Measurements from ENCODE around the gene ATG9B.

ATG9B gene

DNA sequence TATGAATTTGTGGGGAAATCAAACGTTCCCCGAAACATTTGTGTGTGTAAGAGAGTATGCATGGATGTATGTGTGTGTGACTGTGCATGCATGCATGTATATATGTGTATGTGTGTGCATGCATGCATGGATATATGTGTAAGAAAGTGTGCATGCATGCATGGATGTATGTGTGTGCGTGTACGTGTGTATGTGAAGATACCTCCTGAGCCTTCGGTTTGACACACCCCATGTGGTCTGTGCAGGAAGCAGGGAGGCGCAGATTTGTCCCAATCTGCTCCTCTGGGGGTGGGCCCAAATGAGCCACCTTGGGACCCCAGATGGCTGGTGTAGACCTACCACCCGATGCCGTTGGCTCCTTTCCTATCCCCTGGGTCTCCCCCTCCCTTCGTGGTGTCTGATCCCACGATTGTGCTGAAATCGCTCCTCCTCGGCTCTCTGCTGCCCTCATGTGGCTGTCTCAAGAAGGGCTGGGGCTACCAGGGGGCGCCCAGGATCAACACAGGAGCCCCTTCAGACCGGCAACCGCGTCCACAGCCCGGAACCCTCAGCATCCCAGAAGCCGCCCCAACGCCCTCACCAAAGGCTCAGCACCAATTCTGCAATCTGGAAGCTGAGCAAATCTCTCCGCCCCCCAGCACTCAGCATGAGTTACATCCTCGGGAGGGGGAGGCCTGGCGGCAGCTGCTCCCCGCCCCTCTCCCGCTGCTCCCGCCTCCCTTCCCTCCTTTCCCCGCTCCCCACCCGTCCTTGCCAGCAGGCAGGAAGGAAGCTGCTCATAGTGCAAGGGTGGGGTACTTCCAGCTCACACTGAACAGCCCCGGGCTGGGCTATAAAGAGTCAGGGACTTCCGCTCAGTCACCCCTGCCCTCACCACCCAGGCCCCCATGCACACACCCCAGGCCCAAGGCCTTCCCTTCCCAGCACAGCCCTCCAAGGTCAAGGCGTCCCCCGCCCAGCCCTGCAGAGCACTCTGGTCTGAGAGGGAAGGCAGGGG, 35.8 kb downstream of the ATG9B start:
- DNase-seq (ENCODE audit: extremely low read depth in 1 of 2, low read depth in 1 of 2): peak; percentile 45 to 49

DNA sequence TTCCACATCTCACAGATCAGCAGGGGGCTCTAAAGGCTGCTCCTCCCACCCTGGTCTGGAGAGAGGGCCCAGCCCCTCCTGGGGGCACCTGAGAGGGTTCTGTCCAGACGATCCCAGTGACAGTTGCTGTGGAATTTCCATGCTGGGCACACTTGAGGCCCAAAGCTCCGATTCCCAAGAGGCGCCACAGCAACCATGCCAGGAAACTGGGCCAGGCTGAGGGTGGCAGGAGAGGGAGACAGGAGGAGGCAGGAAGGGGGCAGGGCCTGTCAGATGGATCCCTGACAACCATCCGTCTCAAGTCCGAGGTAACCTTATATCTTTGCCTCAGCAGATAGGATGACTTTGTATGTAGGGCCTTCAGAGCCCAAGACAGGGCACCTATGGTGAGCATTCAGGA, 37.7 kb downstream of the ATG9B start:
- no peak for DNase-seq (ENCODE audit: extremely low read depth in 1 of 2, low read depth in 1 of 2)

DNA sequence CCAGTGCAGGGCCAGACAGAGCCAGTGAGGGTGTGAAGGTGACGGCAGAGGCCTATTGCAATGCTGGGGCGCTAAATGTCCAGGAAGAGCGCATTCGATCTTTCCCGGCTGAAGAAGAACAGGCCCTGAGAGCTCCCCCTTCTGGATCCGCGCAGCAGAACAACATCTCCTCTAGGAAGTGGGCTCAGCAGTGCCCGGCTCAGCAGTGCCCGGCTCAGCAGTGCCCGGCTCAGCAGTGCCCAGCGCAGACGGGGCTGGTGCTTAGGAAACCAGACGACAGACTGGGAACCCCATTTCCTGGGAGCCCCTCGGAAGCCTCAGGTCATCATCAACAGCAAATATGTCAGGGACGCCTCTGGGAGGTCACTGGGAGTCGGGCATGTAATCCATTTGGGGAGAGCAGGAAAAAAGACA, 38.2 kb downstream of the ATG9B start:
- DNase-seq (ENCODE audit: extremely low read depth in 1 of 2, low read depth in 1 of 2): peak in 1 of 2 donors; percentile 37

DNA sequence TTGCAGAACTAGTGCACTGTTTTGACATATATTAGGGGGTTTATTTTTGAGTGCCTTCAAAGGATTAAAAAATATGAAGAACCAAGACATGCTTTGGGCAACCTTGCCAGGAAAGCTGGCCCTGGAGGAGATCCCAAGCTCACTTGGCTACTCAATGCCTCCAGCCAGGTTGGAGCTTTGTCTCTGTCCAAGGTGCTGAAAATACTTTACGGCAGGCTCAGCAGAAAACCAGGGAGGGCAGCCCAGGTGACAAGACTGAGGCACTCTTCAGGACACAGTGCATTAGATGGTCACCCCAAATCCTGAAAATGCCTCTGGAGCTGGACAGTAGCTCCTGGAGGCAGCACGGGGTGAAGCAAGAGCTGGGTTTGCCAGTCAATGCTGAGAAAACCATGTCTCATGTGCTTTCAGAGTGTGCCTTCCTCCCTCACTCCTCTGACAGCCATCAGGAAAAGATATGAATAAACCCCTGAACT, 40.4 kb downstream of the ATG9B start:
- DNase-seq (ENCODE audit: extremely low read depth in 1 of 2, low read depth in 1 of 2): no peak

DNA sequence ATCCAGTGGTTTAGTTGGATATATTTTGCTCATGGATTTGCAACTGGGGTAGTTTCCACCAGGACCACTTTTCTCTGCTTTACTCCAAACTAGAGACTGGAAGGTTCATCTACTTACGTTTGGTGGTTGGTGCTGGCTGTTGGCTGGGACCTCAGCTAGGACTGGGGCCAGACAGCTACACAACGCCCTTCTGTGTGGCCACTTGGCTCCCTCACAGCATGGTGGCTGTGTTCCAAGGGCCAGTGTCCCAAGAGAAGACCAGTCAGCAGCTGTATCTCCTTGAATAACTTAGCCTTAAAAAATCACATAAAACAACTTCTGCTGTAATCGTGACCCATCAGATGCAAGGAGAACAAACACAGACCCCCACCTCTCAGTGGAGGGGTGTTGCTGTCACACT, 41.9 kb downstream of the ATG9B start:
- DNase-seq (ENCODE audit: extremely low read depth in 1 of 2, low read depth in 1 of 2): no peak

DNA sequence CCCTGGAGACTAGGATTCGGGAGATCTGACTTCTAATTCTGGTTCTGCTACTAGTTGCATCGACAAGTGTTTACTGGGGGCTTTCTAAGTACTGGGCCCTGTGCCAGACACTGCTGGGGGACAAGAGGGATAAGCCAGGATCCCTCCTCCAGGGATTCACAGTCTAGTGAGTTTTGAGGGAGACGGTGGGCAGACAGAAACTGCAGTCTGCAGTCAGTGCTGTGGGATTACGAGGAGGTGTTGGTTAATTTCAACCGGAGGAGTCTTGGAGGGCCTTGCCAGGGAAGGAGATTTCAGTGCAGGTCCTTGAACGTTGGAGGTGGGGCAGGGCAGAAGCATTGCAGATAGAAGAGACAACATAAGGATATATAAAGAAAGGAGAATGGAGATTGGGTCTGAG, 42.6 kb downstream of the ATG9B start:
- no peak for DNase-seq (ENCODE audit: extremely low read depth in 1 of 2, low read depth in 1 of 2)

DNA sequence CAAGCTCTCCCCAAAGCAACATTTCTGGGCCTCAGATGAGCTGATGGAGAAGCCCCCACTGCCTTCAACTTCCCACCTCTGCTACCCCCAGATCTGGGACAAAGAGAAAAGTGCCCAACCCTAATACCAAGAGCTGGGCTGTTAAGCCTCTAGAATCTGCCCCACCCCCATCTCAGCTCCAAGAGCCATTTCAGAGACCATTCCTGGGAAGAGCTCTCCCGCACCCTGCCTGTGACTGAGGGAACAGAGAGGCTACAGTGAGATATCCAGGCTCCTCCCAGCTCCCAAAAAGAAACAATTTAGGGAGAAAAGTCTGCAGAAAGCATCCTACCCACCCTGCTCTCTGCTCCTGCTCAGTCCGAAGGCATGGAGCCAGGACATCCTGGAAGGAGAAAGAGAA, 43.6 kb downstream of the ATG9B start:
- no peak for DNase-seq (ENCODE audit: extremely low read depth in 1 of 2, low read depth in 1 of 2)

DNA sequence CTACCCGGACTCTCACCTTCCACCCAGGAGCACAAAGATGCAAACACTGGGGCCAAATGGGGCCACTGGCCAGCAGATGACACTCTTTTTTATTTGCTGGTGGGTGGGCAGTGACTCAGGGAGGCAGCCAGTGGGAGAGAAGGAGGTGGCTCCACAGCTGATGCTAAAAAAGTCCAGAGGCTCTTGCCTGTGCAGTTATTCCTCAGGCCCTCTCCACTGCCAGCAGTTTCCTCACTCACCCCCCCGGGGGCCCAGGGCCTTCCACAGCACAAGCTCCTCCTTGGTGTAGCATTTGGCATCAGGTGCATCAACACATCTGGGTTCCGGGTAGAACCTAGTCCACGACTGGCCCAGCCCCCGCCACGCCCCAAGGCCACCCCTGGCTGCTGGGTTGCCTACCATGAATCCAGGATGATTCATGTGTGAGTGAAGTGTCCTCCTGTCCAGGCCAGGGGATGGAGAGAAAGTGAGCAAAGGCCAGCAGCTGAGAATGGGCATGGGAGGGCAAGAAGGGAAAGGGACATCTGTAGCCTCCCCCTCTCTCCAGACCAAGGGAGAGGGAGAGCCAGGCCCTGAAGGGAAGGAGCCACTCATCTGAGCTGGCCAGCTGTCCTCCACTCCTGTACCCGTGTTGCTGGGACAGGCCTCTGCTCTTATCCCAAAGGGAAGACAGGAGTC, 44.4 kb downstream of the ATG9B start:
- DNase-seq (ENCODE audit: extremely low read depth in 1 of 2, low read depth in 1 of 2): no peak

DNA sequence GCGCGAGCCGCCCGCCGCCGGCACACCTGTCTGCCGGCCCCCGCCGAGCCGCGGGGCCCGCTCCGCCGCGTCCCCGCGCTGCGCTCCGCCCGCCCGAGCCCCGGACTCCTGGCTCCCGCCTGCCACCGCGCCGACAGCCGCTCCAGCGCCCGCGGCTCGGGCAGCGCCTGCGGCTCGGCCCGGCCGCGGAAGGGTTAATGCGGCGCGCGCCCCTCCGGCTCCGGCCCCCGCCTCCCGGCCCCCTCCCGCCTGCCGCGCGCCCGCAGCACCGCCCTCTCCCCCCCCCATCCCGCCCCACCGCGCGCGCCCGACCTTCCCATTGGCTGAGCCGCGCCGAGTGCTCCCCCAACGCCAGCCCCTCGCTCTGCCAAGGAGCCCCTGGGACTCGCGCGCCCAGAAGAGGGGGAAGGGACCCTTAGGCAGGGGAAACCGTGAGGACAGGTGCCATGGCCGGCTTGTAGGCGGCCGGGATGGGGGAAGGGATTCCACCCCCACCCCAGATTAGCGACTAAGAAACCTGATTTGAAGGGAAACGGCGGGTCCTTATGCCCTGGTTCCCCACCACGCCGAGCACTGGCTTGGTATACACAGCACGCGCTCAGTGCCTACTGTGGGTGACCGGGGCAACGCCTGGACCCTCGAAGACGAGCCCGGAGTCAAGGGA, 46.0 kb downstream of the ATG9B start, which contains the start of gene KCNH2:
TSS of gene KCNH2 (minus strand) at position 196 of the 664 bp plus-strand sequence. CDS start 408 bp downstream, outside the sequence.
- DNase-seq (ENCODE audit: extremely low read depth in 1 of 2, low read depth in 1 of 2): no peak

DNA sequence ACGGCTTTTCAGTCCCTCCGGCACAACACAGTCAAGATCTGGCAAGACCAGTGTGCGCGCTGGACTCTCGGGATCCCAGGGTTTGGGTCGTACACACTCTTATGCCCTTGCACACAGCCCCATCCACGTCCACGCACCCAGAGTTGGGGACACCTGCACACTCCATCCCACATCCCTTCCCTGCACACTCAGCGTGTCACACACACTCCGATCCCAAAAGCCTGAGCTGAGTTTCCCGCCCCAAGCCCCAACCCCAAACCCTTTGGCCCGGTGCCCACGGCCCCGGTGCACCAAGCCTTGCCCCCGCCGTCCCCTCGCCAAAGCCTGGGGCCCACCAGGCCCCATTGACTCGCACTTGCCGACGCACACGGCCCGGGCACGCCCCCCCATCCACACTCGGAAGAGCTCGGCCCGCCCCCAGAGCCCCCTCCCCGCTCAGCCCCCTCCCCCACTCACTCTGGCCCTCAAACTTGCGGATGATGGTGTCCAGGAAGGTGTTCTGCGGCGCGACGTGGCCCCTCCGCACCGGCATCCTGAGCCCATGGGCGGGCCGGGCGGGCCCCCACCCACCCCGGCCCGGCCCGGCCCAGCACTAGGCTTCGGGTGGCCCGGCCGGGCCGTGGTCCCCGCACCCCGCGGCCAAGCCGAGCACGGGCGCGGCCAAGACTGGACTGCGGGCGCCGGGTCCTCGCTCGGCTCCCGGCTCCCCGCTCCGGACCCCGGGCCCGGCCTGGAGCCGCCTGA, 46.7 kb downstream of the ATG9B start:
- no peak for DNase-seq (ENCODE audit: extremely low read depth in 1 of 2, low read depth in 1 of 2)

DNA sequence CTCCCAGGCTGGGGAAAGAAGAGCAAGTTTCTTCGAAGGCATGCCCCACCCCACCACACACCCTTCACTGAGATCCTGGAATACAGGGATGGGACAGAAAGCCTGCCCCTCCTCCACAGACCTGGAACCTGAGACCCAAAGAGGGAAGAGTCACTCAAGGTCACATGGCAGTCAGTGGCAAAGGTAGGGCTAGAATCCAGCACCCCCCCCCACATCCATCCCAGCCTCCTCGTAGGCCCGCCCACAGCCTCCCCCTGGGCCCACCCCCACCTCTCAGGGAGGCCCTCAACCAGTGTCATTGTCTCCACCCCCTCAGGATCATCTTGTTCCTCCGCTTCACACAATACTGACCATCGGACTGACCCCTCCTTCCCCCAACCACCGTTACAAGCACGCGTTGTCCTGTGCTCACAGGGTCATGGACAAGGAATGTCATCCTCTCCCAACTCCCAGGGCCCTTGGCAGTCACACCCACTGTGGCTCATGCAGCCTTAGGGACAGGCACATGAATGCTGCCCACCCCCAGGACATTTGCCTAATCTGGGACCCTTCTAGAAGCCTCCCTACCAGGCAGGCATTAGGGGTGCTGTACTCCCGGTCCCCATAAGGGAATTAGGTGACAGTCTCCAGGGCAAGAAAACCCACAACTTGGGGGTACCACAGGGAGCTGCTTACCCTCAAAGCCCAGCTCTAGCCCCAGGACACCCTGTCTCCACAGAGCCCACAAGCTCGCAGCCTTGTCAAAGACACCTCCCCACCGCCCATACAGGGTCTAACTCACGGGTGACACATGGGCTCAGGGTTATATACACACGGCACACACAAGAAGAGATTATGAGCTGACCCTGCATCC, 47.5 kb downstream of the ATG9B start:
- no peak for DNase-seq (ENCODE audit: extremely low read depth in 1 of 2, low read depth in 1 of 2)

DNA sequence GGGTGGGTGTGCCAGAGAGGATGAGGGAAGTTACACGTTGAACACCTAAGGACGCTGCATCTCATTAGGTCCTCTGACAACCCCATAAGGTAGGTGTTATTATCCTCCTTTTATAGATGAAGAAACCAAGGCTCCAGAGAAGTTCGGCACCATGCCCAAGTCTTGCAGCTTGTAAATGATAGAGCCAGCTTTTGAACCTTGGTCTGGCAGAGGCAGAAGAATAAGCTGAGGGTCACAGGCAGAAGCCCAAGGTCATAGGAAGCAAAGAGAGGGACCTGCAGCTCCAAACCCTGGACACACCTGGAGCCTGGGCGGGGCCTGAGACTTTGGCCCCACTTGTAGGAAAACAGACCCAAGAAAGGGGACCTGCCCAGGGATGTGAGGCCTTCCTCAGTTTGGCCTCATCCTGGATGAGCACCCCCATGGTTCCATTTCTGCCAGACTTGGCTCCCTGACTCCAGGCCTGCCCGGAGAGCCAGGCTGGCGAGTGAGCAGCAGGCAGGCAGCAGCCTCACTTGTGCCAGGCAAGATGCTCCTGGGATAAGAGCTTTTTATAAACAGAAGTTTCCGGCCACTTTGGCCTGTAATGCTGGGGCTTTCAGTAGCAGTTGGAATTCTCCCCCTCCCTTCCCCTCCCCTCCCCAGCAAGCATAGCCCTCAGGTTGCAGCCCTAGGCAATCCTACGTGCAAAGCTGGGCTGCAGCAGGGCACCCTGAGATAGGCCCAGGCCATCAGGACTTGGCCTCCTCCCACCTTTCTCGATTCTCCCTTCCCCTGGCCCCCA, 48.6 kb downstream of the ATG9B start:
- no peak for DNase-seq (ENCODE audit: extremely low read depth in 1 of 2, low read depth in 1 of 2)

DNA sequence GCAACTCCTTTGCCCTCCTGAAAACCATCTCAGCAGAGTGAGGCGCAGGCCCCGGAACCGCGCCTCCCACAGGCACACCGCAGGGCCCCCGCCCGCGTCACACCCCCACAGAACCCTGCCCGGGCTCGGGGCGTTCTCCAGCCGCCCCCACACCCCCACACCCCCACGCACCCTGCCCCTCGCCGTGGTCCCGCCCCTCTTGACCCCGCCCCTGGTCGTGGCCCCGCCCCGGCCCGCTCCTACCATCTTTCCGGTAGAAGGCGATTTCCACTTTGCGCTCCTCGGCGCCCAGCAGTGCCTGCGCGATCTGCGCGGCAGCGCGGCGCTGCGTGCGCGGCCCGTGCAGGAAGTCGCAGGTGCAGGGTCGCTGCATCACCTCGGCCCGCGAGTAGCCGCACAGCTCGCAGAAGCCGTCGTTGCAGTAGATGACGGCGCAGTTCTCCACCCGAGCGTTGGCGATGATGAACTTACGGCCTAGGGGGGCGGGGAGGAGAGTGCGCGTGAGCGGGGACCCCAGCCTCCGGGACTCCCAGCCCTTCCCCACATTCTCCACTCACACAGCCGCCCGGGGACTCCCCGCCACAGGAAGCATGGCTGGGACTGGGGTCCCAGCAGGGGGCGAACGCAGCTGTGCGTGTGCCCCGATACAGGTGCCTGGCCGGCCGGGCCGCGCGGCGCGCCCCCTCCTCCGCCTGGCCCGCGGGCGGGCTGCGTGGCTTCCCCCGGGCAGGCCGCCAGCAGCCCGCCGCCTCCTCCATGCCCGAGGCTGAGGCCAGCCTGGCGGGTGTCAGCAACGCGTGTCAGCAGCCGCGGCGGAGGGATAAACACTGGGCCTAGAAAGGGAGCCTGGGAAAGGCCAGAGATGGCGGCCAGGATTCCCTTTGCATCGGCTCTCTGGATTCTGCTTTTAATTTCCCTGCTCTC, 49.6 kb downstream of the ATG9B start:
- DNase-seq (ENCODE audit: extremely low read depth in 1 of 2, low read depth in 1 of 2): peak; percentile 55 to 70

DNA sequence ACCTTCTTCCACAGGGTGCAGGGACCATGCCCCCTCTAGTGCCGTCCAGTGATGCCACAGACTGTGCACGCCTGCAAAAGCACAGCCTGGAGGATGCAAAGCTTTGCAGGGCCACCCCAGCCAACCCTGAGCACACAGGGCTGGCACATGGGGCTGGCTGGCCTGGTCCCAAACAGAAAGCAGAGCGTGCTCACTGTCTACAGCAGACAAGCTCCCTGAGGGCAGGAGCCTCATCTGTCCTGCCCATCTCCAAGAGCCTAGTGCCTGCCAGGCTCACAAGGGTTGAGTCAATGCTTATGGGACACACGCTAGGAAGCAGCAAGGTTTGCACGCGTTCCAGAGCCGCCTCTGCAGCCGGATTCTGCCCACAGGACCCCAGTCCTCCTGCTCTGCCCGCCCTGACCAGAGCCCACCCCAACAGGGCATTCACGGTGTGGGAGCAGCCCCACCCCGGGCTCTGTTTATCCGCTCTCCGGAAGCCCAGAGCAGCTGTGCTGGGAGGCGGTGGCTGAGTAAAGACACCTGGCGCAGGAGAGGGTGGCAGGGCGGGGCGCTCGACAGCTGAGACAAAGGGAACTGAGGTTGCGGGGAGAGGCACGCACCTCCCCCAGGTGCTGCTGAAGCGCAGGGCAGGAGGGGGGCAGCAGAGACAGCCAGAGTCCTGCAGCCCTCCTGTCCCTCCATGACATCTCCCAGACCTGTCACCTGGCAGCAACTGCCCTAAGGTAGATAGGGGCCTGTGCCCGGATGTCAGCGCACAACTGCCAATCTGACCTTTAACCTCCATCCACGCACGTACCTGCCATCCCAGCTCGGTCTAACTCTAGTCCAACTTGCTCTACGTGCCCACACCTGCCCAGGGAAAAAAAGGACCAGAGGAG, 50.5 kb downstream of the ATG9B start:
- no peak for DNase-seq (ENCODE audit: extremely low read depth in 1 of 2, low read depth in 1 of 2)

DNA sequence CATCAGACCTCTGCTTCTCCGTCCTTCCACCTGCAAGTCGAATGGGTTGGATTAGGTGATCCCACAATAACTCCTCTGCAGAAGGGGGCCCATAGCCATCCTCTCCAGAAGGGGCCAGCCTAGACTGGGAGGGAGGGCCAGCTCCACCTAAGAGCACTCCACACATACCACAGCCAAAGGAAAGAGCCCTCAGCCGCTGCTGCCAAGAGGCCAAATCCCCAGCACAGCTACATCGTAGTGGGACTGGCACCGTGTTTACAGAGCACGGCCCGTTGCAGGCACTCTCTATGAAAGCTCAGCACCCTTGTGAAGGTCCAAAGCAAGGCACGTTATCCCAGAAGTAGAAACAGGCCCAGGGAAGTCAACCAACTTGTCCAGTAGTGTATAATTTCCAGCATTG, 51.6 kb downstream of the ATG9B start:
- DNase-seq (ENCODE audit: extremely low read depth in 1 of 2, low read depth in 1 of 2): no peak

DNA sequence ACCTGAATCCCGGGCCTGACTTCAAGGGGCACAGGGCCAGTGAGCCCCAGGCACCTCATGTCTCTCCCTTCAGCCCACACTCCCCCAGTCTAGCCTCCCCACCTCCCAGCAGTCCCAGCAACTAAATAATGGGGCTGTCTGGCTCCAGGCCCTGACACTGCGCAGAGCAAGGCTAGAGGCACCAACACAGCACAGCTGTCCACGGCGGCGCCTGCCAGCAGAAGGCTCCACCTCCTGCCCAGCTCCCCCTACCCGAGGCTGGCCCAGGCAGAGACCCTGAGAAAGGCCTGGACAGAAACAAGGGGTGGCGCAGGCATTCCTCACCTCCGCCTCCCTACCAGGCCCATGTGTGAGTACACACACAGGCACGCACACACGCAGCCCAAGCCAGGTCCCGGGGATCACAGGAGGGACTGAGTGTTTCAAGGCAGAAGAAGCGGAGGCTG, 52.2 kb downstream of the ATG9B start:
- DNase-seq (ENCODE audit: extremely low read depth in 1 of 2, low read depth in 1 of 2): no peak
